Stimulated activated naive CD8-positive, alpha-beta T cell treated with anti-CD3 and anti-CD28 coated beads, Interleukin-15, Interleukin-2, amounts not matched to agents 100 ng/mL and 50 ng/mL, for 24 hours (primary cell): ENCODE data around the gene TBC1D20.
"Not testable (repeated sequence)": the region's sequence is repeated elsewhere in the genome, so short reads cannot be mapped to it uniquely, and the experiment has no call there.

Experiments
- H3K27ac Mint-ChIP-seq: one replicate; pipeline ENCODE4 v1.8.0; 2021; ENCODE audit warnings: mild to moderate bottlenecking, mixed read lengths
- H3K27me3 Mint-ChIP-seq: one replicate; pipeline ENCODE4 v1.8.0; 2021; ENCODE audit warnings: mixed read lengths
- H3K36me3 Mint-ChIP-seq: one replicate; pipeline ENCODE4 v1.8.0; 2021; ENCODE audit warnings: low read depth, mixed read lengths
- H3K4me1 Mint-ChIP-seq: one replicate; pipeline ENCODE4 v1.8.0; 2021; ENCODE audit warnings: low read depth, mixed read lengths
- H3K4me3 Mint-ChIP-seq: one replicate; pipeline ENCODE4 v1.8.0; 2021; ENCODE audit warnings: mild to moderate bottlenecking, mixed read lengths
- H3K9me3 Mint-ChIP-seq: one replicate; pipeline ENCODE4 v1.8.0; 2021; ENCODE audit warnings: mixed read lengths

Gene TBC1D20

DNA sequence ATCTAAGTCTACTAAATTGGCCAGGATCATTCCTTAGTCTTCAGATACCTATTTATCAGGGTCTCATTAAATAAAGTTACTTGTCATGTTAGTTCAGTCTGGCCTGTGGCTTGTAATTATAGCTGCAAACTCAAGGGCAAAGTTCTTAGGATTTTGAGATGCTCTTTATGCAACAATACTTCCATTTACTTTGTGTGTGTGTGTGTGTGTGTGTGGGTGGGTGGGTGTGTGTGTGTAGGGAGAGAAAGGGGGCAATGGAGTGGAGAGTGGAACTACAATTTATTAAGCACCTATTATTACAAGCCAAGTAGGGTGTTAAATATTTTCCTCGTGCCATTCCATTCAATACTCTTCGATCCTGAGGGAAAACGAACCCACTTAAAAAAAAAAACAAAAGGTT is 17.7 kb upstream of the TBC1D20 start:
- no peaks in the 10 kb centered on the region for H3K27me3 Mint-ChIP-seq
- H3K27ac Mint-ChIP-seq: no peak overlapping the region
- no peaks in the 10 kb centered on the region for H3K9me3 Mint-ChIP-seq
- peaks cover 10% of the 10 kb centered on the region for H3K4me1 Mint-ChIP-seq
- no peak overlapping the region for H3K4me3 Mint-ChIP-seq
- H3K36me3 Mint-ChIP-seq: peaks cover 56% of the 10 kb centered on the region

DNA sequence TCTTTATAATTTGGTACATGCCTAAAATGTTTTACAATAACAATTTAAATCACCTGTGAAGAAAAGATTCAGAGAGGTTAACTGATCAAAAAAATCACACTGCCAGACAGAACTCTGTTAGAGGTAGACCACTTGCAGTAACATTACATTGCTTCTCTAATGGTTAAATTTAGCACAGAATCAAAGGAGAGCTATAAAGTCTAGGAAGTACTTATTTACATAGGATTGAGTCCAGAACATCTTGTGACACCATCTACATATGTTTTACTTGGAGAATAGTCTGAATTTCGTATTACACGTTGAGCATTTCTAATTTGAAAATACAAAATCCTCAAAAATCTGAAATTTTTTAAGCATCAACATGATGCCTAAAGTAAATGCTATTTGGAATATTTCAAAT is 17.2 kb upstream of the TBC1D20 start:
- no peaks in the 10 kb centered on the region for H3K27me3 Mint-ChIP-seq
- no peaks in the 10 kb centered on the region for H3K9me3 Mint-ChIP-seq
- no peak overlapping the region for H3K27ac Mint-ChIP-seq
- H3K4me3 Mint-ChIP-seq: no peak overlapping the region
- H3K36me3 Mint-ChIP-seq: peaks cover 52% of the 10 kb centered on the region
- H3K4me1 Mint-ChIP-seq: peaks cover 15% of the 10 kb centered on the region

DNA sequence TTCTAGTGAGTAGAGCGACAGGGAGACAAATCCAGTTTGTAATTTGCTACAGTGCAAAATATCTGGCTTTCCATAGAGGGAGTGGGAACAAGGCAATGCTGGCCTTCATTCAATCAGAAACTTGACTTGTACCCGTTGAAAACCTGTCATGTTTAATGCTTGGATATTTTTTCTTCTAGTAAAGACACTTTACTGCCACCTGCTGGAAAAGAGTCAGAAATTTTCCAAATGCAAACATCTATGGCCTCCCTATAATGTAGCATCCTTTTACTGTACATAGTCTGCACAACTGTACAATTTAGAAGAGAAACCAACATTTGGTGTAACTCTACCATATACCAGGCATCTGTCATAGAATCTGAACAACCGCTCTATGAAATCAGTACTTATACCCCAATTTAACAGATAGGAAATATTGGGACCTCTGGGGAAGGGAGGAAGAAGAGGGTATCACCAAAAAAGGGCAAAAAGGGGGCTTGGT is 16.7 kb upstream of the TBC1D20 start:
- peak overlapping the region; percentile 38 for H3K27ac Mint-ChIP-seq
- H3K9me3 Mint-ChIP-seq: no peaks in the 10 kb centered on the region
- H3K4me1 Mint-ChIP-seq: peaks cover 19% of the 10 kb centered on the region
- peaks cover 51% of the 10 kb centered on the region for H3K36me3 Mint-ChIP-seq
- no peaks in the 10 kb centered on the region for H3K27me3 Mint-ChIP-seq
- H3K4me3 Mint-ChIP-seq: no peak overlapping the region

DNA sequence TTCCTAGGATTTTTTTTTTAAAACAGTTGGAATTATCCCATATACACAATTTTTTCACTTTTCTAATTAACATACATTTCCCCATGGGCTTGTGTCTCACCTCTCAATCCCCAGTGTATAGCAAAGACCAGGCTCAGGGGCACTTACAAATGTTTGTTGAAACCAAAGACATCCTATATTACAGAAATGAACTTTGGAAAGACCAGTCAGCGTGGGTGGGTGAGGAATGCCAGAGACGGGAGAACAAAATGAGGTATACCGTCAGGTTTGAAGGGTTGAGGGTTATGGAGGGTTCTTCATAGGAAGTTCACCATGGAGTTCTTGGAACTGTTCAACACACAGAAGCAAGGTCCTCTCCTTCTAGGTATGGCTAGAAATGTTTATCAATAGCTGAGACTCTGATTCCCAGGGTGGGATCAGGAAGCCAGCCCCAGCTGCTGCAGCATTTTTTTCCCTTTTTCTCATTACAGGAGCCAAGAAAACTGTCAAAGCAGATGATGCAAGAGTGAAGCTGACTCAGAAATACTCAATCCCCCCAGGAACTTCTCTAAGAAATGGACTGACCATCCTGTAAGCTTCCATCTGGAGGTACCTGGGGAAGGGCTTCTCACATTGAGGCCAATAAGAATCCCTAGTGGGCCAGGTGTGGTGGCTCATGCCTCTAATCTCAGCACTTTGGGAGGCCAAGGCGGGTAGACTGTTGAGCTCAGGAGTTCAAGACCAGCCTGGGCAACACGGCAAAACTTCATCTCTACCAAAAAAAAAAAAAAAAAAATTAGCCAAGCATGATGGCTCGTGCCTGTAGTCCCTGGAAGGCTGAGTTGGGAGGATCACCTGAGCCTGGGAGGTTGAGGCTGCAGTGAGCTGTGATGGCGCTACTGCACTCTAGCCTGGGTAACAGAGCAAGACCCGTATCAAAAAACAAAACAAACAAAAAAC is 15.9 kb upstream of the TBC1D20 start:
- Mint-ChIP-seq H3K4me1 (peaks cover 19% of the 10 kb centered on the region), H3K27ac (peak overlapping the region; percentile 38), H3K9me3 (no peaks in the 10 kb centered on the region), H3K4me3 (no peak overlapping the region), H3K36me3 (peaks cover 43% of the 10 kb centered on the region), H3K27me3 (no peaks in the 10 kb centered on the region)

DNA sequence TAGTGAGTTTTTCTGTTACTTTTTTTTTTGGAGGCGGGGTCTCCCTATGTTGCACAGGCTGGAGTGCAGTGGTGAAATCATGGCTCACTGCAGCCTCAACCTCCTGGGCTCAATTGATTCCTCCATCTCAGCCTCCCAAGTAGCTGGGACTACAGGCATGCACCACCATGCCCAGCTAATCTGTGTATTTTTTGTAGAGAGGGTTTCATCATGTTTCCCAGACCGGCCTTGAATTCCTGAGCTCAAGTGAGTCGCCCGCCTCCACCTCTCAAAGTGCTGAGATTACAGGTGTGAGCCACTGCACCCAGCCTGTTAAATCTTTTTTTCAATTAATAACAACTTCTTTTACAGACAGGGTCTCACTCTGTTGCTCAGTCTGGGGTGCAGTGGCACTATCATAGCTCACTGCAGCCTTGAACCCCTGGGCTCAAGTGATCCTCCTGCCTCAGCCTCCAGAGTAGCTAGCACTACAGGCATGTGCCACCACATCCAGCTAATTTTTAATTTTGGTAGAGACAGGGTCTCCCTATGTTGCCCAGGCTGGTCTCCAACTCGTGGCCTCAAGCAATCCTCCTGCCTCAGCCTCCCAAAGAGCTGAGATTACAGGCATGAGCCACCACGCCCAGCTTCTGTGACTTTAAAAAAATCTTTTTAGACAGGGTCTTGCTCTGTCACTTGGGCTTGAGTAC is 14.4 kb upstream of the TBC1D20 start:
- H3K27ac Mint-ChIP-seq, H3K9me3 Mint-ChIP-seq, H3K4me3 Mint-ChIP-seq, H3K27me3 Mint-ChIP-seq: not testable (repeated sequence)
- peaks cover 36% of the 10 kb centered on the region for H3K36me3 Mint-ChIP-seq
- peaks cover 19% of the 10 kb centered on the region for H3K4me1 Mint-ChIP-seq

DNA sequence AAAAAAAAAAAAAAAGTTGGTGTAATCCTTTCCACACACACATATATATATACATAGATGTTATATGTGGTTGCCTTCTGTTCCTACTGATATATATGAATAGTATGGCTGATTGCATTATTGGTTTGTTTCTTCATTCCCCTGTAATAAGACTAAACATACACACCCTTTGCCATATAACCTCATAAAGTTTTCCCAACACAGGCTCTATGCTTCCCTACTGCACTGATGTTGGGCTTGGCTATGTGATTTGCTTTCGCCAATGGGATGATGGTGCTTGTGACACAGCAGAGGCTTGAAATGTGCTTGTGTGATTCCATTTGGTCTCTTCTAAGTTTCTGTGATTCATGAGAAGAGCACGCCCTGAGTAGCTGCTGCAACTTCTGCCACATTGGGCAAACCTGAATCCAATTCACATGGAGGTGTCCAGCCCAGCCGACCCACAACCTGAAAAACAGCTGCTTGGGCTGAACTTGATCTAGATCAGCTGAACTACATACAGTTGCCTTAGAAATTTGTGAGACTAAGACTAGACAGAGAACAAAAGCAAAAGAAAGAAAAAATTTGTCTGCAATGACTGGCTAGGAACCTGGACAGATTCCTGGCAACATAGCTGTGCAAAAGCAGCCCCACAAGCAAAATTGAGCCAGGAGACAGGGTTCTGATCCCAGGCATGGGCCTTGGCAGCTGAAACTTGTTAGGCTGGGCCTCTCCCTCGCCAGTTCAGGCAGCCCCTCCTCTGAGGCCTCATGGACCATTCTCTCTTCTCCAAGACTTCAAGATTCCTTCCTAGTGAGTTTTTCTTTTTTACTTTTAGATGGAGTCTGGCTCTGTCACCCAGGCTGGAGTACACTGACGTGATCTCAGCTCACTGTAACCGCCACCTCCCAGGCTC is 13.4 kb upstream of the TBC1D20 start:
- Mint-ChIP-seq H3K4me3 (no peak overlapping the region), H3K27me3 (no peaks in the 10 kb centered on the region), H3K9me3 (no peaks in the 10 kb centered on the region), H3K36me3 (peaks cover 32% of the 10 kb centered on the region), H3K27ac (no peak overlapping the region), H3K4me1 (peaks cover 19% of the 10 kb centered on the region)

DNA sequence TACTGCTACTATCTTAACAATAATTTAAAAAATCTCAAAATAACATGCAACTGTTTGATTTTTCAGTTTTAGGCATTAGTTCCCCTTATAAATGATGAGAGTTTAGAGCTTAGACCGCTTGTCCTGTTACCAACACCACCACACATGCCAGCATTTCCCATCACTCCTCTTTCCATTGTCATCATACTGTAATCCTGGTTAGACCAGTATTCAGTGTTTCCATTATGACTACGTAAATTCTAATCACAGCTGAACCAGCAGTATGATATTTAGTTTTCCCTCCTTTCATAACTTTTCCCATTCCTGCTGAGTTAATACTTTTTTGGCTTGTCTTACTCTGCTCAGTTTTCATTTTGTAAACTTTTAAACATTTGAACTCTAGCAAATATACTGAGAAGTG is 12.2 kb upstream of the TBC1D20 start:
- Mint-ChIP-seq H3K4me1 (peaks cover 19% of the 10 kb centered on the region), H3K4me3 (no peak overlapping the region), H3K9me3 (no peaks in the 10 kb centered on the region), H3K27ac (no peak overlapping the region), H3K36me3 (peaks cover 28% of the 10 kb centered on the region), H3K27me3 (no peaks in the 10 kb centered on the region)

DNA sequence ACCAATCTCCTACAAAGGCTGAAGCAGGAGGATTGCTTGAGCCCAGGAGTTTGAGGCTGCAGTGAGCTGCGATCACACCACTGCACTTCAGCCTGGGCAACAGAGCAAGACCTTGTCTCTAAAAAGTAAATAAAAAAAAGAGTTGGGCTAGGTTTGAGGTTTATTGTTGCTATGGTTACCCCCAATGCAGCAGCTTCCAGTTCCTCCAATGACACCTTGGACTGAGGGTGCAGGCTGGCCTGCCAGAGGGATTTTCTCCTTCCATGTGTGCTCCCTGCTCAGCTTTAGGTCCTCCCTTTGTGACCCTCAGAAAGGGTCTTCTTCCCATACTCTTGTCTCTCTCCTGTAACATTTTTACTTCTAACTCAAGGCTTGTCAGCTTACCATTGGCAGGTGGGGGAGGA is 10.6 kb upstream of the TBC1D20 start:
- no peak overlapping the region for H3K27ac Mint-ChIP-seq
- H3K27me3 Mint-ChIP-seq: peaks cover 7% of the 10 kb centered on the region
- H3K9me3 Mint-ChIP-seq: no peaks in the 10 kb centered on the region
- peaks cover 10% of the 10 kb centered on the region for H3K4me1 Mint-ChIP-seq
- H3K4me3 Mint-ChIP-seq: no peak overlapping the region
- peaks cover 14% of the 10 kb centered on the region for H3K36me3 Mint-ChIP-seq

DNA sequence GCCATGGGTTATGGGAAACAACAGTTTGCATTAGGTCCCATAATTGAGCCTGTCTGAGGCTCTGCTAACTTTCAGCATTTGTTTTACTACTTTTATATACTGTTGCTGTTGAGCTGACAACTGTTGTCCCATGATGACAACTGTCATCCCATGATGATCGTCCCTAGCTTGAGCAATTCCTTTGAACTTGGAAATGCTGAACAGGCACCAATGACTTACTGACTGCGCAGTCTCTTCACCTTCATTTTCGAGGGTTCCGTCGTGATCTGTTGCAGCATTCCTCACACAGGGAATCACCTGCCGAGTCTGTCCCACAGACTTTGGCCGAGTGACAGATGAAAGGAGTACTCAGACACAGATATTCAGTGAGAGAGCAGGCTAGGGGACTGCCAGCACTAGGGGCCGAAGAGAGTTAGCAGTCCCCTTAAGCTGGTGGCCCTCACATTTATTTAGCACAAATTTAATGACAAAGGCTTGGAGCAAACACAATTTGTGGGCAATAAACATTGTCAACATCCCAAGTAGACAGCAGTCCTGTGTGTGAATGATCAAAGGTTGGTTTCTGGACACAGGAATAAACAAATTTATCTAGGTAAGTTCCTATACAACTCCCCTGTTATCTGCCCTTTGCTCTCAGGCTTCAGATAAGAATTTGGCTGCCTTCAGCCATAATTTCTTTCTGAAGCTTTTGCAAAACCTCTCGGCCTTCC is 10.0 kb upstream of the TBC1D20 start:
- H3K4me3 Mint-ChIP-seq: no peak overlapping the region
- peaks cover 9% of the 10 kb centered on the region for H3K4me1 Mint-ChIP-seq
- peaks cover 8% of the 10 kb centered on the region for H3K27me3 Mint-ChIP-seq

DNA sequence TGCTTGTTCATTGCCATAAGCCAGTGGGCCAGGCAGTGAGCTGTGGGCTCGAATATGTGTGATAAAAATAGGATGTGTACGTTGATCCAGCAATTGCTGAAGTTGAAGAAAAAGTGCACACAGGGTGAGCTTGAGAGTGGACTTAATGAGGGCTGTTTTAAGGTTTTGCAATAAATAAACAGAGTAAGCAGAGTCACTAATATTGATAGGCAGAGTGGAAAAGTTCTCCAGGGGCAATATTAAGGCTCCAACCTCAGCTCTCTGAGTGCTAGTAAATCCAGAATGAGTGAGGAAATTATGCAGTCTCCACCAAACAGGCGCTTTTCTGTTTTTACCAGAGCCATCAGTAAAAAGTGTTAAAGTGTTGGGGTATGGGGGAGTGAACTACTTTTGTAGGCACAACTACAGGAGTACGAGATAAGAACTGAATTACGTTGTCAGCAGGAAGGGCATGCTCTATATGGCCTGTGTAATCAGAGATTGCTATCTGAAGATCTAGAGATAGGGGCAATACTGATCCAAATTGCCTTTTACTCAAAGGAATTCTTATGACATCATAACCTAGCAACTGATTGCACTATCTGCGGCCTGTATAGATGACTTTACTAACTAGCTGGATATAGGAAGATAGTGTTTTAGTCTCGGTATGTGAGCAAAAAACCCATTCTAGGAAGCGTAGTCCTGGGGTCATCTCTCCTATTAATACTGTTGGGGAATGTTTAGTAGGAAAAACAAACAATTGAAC is 7.6 kb upstream of the TBC1D20 start:
- Mint-ChIP-seq H3K4me3 (no peak overlapping the region), H3K27ac (no peak overlapping the region), H3K9me3 (no peaks in the 10 kb centered on the region), H3K36me3 (peaks cover 7% of the 10 kb centered on the region), H3K27me3 (peaks cover 8% of the 10 kb centered on the region), H3K4me1 (peaks cover 9% of the 10 kb centered on the region)

More for the DNA sequence above, 10.0 kb upstream of the TBC1D20 start:
- Mint-ChIP-seq H3K36me3 (peaks cover 12% of the 10 kb centered on the region), H3K27ac (no peak overlapping the region), H3K9me3 (no peaks in the 10 kb centered on the region)

DNA sequence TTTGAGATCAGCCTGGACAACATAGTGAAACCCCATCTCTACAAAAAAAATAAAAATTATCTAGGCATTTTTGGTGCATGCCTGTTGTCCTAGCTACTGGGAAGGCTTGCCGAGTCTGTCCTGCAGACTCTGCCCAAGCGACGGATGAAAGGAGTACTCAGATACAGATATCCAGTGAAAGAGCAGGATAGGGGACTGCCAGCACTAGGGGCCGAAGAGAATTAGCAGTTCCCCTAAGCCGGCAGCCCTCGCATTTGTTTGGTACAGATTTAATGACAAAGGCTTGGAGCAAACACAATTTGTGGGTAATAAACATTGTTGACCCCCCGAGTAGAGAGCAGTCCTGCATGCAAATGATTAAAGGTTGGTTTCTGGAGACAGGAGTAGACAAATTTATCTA is 5.4 kb upstream of the TBC1D20 start:
- Mint-ChIP-seq H3K4me3 (no peak overlapping the region), H3K36me3 (no peaks in the 10 kb centered on the region), H3K27ac (no peak overlapping the region), H3K9me3 (no peaks in the 10 kb centered on the region), H3K4me1 (peaks cover 7% of the 10 kb centered on the region), H3K27me3 (peaks cover 8% of the 10 kb centered on the region)

DNA sequence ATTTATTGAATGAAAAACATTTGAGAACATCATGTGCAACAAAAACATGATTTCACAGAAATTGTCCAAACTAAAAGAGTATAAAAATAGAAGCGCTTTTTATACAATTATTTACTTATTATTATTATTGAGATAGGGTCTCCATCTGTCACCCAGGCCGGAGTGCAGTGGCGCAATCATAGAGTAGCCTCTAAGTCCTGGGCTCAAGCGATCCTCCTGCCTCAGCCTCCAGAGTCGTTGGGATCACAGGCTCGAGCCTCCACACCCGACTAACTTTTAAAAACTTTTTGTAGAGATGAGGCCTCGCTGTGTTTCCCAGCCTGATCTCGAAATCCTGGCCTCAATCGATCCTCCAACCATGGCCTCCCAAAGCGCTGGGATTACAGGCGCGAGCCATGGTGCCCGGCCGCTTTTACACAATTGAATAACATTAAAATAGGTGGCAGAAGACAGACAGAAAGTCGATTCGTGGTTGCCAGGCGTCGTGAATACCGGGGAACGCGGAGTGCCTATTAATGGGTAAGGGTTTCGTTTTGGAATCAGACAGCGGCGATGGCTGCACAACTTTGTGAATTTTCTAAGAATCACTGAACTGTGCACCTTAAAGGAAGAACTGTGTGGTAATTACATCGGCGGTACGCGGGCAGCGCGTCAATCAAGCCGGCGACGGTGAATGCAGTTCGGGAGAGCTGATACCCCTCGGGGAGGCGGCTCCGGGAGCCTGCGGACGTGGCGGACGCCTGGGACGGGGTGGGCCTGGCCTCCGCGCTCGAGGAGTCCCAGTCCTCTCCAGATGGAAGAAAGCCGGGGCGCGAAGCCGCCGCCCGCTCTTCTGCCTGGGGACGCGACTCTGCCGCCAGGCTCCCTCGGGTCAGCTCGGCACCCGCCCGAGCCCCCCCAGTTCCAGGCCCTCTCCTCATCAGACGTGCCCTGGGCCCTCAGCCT is 807 bp downstream of the TBC1D20 start:
- Mint-ChIP-seq H3K36me3 (peaks cover 3% of the 10 kb centered on the region), H3K9me3 (no peaks in the 10 kb centered on the region), H3K4me1 (peaks cover 49% of the 10 kb centered on the region), H3K27ac (peak overlapping the region; percentile 87), H3K27me3 (no peaks in the 10 kb centered on the region), H3K4me3 (peak overlapping the region; percentile 98)

DNA sequence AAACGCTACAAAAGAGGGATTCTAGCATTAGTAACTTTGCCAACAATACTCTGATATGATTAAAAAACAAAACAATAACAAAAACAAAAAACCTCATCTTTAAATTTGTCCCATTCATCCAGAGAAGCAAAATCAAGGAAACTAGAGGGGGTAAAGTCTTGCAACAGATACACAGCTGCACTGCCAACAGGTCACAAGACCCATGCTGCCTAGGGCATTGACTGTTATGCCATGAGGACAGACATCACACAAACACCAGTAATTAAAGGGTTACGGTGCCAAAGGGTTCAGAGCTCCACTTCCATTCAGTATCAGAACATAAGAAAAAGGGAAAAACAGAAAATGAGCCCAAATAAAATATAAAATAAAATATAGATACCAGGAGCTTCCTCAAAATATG is 1.6 kb downstream of the TBC1D20 start:
- Mint-ChIP-seq H3K27me3 (no peaks in the 10 kb centered on the region), H3K9me3 (no peaks in the 10 kb centered on the region), H3K4me3 (peak overlapping the region; percentile 98), H3K36me3 (peaks cover 3% of the 10 kb centered on the region), H3K27ac (peak overlapping the region; percentile 9), H3K4me1 (peaks cover 53% of the 10 kb centered on the region)
